Raji (cell line): ENCODE data around the gene SRD5A1.

Experiments
- POLR2A ChIP-seq: IDR thresholded peaks from 2 replicates; pipeline ENCODE4 v1.6.1; 2011; ENCODE audit warnings: low read depth, low read length, control low read depth; ENCODE audit not compliant: insufficient read depth

SRD5A1 gene

DNA sequence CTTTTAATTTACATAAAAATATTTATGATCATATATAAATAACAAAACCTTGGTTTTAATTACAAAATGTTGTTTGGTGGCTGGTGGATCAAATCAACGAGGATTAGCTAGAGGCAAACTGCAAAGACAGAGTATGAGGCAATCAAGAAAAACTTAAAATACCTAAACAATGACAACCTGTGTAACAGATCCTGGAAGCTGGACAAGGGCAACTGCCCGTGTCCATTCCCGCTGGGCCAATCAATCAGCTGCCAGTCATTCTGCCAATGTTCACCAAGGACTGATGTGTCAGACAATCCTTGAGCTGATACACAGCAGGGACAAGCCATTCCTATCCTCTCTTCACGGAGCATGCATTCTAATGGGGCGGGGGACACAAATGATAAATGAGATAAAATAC is 76.8 kb downstream of the SRD5A1 start:
- no peak for TF ChIP-seq POLR2A

DNA sequence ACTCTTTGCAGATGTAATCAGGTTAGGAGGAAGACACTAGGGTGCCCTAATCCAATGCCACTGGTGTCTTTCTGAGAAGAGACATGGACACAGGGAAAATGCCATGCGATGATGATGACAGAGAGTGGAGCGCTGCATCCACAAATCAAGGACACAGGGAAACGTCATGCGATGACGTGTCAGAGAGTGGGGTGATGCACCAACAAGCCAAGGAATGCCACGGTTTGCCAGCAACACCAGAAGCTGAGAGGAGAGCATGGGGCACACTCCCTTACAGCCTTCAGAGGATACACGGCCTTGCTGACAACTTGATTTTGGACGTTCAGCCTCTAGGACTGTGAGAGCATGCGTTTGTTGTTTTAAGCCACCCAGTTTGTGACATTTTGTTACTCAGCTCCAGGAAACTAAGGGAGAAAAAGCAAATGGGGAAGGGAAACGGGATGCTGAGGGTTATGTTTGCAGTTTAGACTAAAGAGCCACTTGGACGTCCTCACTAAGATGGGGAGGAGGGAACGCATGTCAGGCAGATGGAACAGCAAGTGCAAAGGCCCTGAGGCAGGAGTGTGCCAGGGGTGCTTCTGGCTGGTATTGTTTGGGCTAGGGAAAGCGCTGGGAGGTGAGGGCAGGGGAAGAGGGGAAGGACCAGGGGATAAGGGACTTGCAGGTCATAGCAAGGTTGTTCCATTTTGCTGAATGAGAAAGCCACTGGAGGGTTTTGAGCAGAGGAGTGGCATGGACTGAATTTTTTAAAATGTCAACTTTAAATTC is 77.5 kb downstream of the SRD5A1 start:
- no peak for TF ChIP-seq POLR2A

- TF ChIP-seq POLR2A = no peak
Measured at GRCh38 chr5:6711409-6712141, 78.3 kb downstream of the SRD5A1 start.

DNA sequence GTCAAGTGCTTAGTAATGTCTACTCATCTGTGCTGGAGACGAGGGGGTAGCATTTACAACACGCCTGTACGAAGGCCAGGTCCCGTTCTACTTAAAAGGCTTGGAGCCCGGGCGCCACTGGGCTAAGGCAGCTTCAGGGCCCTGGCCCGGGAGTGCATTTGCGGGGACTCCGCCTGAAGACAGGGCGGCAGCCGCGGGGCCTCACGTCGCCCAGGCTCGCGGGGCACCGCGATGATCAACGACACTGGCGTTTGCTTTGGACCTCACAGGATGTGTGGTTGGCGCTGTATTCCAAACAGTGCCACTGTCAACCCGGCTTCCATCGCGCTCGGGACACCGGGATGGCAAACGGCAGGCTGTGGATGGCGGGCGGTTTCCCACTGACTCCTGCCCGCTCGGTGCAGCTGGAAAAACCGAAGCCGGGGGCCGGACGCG is 78.9 kb downstream of the SRD5A1 start:
- no peak; the same call in 1 of the 2 replicates for TF ChIP-seq POLR2A

DNA sequence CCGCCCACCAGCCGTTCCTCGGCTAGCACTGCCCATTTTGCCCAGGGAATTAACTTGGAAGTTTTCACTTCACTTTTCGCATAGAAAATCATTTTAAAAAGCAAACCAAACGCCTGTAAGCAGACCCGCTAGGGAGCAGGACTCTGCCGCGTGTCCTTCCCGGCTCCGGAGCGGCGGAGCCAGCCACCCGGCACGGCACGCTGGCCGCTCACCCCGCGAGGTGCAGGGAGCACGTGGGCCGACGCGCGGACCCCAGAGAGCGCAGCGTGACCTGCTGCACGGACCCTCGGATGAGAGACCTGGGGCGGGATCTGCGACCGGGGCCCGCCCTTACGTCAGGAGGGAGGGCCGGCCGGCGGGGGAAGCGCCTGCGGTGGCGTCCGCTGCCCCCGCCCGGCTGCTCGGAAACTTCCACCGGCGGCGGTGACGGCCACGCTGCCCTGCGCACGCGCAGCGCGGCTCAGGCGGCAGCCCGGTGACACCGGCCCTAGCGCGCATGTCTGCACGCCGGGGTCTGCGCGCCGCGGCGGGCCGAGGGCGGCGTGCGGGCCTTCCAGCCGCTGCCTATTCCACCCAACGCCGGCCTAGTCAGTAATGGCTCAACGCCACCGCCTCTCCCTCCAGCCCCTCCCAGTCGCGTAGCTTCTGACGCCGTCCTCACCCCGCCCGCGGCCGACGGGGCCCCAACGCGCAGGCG is 79.5 kb downstream of the SRD5A1 start:
- peak; percentile 82 for TF ChIP-seq POLR2A

- TF ChIP-seq POLR2A = no peak
Measured at GRCh38 chr5:6713274-6714225, 80.3 kb downstream of the SRD5A1 start, which contains the start of gene TENT4A. Gene TENT4A, plus strand, starts transcription at chr5:6713432. Its CDS starts 552 bp downstream, at chr5:6713984.

GRCh38 chr5:6714226-6715041 is 81.2 kb downstream of the SRD5A1 start:
- TF ChIP-seq POLR2A = peak; percentile 33; the same call in 1 of the 2 replicates

DNA sequence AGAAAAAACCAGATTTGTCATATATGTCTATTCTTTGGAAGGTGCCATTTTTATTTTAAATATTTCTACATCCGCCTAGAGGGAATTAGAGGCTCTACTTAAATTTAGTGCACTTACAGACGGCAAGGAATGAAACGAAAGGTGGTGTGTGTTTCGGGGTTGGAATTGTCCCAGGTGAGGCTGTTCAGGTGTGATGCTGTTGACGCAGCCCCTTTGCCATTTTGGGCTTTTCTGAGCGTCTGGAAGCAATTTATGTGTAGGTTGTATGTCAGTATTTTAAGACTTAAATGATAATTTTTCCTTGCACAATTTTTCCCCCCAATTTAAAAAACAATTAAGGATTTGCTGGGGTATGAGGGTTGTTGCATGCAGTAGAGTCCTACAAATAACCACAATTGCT is 82.0 kb downstream of the SRD5A1 start:
- no peak for TF ChIP-seq POLR2A

DNA sequence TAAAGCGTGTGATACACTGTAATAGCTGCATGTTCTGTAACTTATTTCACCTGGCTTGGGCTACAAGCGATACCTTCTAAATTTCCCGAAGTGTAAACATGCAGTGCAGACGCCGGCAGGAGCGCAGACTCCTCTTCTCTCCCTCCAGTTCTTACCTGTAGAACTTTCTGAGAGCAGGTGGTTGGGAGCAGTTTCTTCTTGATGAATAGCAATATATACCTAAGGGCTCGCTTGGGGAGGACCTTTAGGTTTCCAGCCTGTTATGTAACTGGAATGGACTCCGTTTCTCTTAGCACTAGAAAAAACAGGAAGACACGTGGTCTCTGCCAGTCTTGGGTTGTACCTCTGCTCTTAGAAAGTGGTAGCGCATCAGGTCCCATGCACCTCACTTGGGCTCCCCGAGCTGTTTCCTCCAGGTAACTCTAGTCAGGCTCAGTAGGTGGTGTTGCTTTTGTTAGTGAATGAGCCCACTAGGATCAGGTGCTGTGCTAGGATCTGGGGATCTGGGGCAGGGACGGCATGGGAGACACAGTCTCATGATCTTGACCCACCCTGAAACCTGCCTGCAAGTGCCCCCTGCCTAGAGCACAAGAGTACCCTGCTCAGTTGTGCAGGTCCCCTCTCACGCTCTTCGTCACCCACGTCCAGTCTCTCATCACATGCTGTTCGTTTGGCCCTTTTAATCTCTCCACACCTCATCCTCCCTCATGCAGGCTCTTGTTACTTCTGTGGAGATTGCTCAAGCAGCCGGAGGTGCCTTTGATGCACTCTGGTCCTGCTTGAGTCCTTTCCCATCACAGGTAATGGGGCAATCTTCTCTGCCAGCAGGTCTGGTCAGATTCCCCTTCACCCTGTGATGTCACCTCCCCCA is 82.8 kb downstream of the SRD5A1 start:
- no peak for TF ChIP-seq POLR2A

GRCh38 chr5:6716629-6717149 is 83.4 kb downstream of the SRD5A1 start:
- TF ChIP-seq POLR2A = no peak

DNA sequence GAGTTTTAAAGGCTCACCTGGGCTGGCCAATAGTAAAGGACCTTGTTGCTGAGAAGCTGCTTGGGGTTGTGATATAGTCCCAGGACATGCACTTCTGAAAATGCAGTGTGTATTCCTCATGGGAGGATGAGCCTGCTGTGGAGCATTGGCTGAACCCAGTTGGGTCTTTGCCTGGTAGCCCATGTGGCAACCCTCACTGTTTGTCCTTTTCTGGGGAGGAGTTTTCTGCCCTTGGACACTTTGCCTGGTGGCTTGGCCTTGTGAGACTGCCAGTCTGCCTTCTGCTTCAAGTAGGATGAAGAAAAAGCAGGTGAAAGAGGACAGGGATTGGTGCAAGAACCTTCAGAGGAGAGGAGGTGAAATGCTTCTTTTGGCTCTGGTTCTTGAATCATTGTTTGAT is 84.0 kb downstream of the SRD5A1 start:
- TF ChIP-seq POLR2A = no peak

GRCh38 chr5:6717687-6718086 is 84.4 kb downstream of the SRD5A1 start:
- no peak for TF ChIP-seq POLR2A
